ENCODE data around the gene PRPH.
"Not testable (repeated sequence)": the region's sequence is repeated elsewhere in the genome, so short reads cannot be mapped to it uniquely, and the experiment has no call there.

The PRPH gene

DNA sequence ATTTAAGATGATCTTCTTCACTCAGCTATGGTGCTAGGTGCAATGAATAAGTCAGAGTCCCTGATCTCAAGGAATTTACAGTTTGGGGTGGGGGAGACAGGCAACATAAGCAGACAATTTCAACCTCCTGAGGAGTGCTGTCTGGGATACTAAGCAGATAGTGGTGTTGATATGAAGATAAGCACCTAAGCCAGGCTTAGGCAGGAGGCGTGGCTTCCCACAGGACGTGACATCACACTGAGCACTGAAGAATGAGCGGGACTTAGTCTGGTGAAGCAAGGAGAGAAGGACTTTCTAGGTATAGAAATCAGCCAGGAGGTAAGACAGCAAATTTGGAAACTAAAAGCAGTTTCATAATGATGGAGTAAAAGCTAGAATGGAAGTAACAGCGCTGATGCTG is 6.8 kb downstream of the PRPH start:
- no peak for DNase-seq (ENCODE audit: low read depth)

GRCh38 chr12:49304161-49304560 is 9.2 kb downstream of the PRPH start:
- no peak for DNase-seq (ENCODE audit: low read depth)

- DNase-seq (ENCODE audit: low read depth): no peak
These were observed 11.0 kb downstream of the PRPH start for GRCh38 chr12:49305762-49306510.

DNA sequence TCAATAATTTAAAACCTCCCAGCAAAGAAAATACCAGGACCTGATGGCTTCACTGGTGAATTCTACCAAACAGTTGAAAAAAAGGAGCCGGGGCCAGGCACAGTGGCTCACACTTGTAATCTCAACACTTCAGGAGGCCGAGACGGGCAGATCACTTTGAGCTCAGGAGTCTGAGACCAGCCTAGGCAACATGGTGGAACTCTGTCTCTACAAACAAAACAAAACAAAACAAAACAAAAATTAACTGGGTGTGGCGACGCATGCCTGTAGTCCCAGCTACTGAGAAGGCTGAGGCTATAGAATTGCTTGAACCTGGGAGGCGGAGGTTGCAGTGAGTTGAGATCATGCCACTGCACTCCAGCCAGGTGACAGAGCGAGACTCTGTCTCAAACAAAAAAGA is 14.4 kb downstream of the PRPH start:
- no peak for DNase-seq (ENCODE audit: low read depth)

DNA sequence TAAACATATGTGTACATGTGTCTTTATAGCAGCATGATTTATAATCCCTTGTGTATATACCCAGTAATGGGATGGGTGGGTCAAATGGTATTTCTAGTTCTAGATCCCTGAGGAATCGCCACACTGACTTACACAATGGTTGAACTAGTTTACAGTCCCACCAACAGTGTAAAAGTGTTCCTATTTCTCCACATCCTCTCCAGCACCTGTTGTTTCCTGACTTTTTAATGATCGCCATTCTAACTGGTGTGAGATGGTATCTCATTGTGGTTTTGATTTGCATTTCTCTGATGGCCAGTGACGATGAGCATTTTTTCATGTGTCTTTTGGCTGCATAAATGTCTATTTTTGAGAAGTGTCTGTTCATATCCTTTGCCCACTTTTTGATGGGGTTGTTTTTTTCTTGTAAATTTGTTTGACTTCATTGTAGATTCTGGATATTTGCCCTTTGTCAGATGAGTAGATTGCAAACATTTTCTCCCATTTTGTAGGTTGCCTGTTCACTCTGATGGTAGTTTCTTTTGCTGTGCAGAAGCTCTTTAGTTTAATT is 15.6 kb downstream of the PRPH start:
- DNase-seq (ENCODE audit: low read depth): not testable (repeated sequence)

DNA sequence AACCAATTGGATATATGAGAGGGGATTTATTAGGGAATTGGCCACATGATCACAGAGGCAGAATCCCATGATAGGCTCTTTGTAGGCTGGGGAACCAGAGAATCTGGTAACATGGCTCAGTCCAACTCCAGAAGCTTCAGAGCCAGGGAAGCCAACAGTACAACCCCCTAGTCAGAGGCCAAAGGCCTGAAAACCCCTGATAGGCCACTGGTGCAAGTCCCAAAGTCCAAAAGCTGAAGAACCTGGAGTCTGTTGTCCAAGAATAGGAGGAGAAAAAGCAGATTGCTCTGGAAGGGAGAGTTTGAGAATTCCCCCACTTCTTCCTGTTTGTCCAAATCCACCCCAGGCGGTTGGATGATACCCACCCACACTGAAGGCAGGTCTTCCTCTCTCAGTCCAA is 19.9 kb downstream of the PRPH start:
- DNase-seq (ENCODE audit: low read depth): no peak

DNA sequence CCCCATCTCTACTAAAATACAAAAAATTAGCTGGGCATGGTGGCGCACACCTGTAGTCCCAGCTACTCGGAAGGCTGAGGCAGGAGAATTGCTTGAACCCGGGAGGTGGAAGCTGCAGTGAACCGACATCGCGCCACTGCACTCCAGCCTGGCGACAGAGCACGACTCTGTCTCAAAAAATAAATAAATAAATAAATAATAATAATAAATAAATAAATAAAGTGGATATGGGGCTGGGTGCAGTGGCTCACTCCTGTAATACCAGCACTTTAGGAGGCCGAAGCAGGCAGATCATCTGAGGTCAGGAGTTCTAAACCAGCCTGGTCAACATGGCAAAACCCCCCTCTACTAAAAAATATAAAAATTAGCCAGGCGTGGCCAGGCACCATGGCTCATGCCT is 22.2 kb downstream of the PRPH start:
- DNase-seq (ENCODE audit: low read depth): not testable (repeated sequence)

- DNase-seq (ENCODE audit: low read depth): not testable (repeated sequence)
These were observed 25.6 kb downstream of the PRPH start for GRCh38 chr12:49320411-49321103.

GRCh38 chr12:49322367-49322707 is 27.4 kb downstream of the PRPH start:
- DNase-seq (ENCODE audit: low read depth): no peak

DNA sequence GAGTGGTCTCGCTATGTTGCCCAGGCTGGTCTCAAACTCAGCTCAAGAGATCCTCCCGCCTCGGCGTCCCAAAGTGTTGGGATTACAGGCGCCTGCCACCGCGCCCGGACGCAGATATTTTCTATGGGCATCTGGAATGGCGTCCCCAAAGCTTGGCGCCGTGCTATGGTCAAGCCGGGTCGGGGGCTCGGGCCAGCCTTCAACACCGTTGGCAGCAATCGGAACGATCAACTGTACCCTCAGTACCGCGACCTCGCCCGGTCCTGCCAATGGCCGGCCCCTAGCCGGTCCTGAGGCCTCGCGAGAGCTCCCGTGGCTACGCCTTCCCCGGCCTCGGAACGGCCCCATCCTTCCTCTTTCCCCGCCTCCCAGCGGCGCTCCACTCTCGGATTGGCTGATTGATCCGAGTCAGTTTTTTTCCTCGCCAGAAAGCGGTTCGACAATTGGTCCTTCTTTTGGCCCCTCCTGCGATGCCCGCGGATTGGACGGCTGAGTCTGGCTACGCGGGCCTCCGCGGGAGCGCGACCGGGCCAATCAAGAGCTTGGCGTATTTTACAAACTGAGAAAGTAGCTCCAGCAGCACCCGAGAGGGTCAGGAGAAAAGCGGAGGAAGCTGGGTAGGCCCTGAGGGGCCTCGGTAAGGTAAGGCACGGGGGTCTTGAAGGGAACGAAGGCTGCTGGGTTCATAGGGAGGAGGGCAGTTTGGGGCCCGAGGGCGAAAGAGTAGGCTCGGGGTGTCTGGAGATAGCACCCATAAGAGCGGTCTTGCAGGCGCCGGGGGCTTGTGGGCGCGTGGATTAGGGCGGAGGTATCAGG is 28.0 kb downstream of the PRPH start, which contains the start of gene TROAP:
TROAP (plus strand) TSS at position 548 of the 816 bp plus-strand sequence. CDS start 354 bp downstream, outside the sequence.
- peak; percentile 92 for DNase-seq (ENCODE audit: low read depth)

- no peak for DNase-seq (ENCODE audit: low read depth)
These were observed 28.7 kb downstream of the PRPH start for GRCh38 chr12:49323524-49324097.

DNA sequence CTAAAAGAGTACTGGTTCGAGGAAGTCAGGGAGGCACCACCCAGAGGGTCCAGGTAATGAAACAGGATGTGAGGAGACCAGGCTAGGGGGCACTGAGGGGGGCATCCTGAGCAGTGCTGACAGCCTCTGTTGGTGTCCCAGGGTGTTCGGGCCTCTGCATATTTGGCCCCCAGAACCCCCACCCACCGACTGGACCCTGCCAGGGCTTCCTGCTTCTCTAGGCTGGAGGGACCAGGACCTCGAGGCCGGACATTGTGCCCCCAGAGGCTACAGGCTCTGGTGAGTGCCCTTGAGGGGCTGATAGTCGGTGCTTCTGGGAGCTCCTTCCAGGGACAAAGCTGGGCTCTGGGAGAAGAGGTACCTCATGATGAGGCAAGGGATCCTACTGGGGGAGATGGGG is 30.7 kb downstream of the PRPH start:
- no peak for DNase-seq (ENCODE audit: low read depth)

DNA sequence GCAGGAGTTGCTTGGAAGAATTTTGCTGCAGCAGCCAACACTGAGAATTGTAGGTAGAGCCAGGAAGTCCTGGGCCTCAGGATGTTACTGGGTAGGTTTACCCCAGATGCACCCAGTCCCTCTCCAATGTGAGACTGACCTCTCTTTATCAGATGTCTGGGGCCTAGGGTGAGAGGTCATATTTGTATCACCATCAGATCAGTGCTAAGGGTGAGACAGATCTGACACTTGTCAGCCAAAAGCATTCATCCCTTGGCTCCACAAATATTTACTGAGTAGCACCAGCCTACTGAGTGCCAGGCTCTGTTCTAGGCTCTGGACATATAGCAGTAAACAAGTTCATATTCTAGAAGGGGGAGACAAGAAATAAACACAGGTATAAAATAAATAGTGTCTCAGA is 32.4 kb downstream of the PRPH start:
- no peak for DNase-seq (ENCODE audit: low read depth)

DNA sequence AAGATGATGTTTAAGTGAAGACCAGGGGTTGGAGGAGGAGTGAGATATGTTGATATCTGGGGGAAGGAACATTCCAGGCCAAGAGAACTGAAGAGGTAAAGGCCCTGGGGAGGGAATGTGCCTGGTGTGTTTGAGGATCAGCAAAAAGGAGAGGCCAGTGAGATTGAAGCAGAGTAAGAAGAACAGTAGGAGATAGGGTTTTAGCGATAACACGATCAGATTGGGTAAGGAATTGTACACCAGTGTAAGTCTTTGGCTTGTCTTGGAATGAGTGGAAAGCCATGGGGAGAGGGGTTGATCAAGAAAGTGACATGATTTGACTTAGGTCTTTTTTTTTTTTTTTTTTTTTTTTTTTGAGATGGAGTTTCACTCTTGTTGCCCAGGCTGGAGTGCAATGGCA is 32.9 kb downstream of the PRPH start:
- DNase-seq (ENCODE audit: low read depth): no peak

DNA sequence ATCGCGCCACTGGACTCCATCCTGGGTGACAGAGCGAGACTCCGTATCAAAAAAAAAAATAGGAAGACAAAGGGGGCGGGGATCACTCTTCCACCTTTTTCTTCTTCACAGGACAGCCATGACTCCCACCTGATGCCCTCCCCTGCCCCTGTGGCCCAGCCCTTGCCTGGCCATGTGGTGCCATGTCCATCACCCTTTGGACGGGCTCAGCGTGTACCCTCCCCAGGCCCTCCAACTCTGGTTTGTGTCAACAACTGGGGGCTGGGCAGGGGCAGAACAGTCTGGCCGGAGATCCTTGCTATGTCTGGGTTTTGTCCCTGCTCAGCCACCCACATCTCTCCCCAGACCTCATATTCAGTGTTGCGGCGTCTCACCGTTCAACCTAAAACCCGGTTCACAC is 33.9 kb downstream of the PRPH start:
- no peak for DNase-seq (ENCODE audit: low read depth)

- DNase-seq (ENCODE audit: low read depth): no peak
These were observed 35.2 kb downstream of the PRPH start for GRCh38 chr12:49330032-49330619.

- no peak for DNase-seq (ENCODE audit: low read depth)
These were observed 35.9 kb downstream of the PRPH start for GRCh38 chr12:49330631-49331379.

- no peak for DNase-seq (ENCODE audit: low read depth)
These were observed 36.7 kb downstream of the PRPH start for GRCh38 chr12:49331380-49332222.

- no peak for DNase-seq (ENCODE audit: low read depth)
These were observed 37.5 kb downstream of the PRPH start for GRCh38 chr12:49332441-49332861.

DNA sequence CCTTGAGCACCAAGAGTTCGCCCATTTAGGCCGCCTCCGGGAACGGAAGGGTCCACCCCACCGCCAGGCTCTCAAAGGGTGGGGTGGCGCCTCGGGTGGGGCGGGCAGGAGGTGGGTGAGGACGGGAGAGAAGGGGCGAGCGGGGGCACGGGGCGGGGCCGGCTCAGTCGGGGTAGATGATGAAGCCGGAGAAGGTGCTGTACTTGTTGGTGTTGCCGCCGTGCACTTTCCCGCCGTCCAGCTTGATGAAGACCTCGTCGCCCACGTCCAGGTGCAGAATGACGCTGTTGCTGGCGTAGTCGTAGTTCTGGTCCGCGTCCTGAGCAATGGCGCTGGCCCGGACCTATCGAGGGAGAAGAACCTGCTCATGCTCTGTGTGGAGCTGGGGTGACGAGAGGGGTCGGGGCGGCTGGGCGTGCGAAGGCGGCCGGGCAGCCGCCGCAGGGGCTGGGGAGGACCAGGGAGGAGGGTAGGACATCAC is 38.0 kb downstream of the PRPH start:
- no peak for DNase-seq (ENCODE audit: low read depth)

Measured in T-helper 22 cell (primary cell).